GM19452 (cell line): ENCODE results near the gene FOLR1.

Source experiments
- ATAC-seq: cut with Tn5 transposase; IDR thresholded peaks from one replicate; pipeline ENCODE4 v1.9.1; 2021; ENCODE audit not compliant: unreplicated experiment

FOLR1 gene

GRCh38 chr11:72234514-72234830, 42.5 kb downstream of the FOLR1 start:
- ATAC-seq = no peak

DNA sequence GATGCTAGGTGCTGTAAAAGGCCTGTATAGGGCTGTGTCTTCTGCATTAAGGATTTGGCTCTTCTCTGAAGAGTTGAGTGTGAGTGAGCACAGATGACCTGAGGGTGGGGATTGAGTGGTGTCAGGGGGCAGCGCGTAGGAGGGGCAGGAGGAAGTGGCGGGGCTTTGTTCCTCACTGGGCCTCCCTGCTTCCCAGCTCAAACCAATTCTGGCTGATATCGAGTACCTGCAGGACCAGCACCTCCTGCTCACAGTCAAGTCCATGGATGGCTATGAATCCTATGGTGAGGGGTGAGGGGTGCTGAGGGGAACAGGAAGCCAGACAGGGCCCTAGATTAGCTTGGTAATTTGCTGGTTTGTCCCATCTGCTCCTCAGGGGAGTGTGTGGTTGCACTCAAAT, 43.0 kb downstream of the FOLR1 start:
- ATAC-seq = no peak

DNA sequence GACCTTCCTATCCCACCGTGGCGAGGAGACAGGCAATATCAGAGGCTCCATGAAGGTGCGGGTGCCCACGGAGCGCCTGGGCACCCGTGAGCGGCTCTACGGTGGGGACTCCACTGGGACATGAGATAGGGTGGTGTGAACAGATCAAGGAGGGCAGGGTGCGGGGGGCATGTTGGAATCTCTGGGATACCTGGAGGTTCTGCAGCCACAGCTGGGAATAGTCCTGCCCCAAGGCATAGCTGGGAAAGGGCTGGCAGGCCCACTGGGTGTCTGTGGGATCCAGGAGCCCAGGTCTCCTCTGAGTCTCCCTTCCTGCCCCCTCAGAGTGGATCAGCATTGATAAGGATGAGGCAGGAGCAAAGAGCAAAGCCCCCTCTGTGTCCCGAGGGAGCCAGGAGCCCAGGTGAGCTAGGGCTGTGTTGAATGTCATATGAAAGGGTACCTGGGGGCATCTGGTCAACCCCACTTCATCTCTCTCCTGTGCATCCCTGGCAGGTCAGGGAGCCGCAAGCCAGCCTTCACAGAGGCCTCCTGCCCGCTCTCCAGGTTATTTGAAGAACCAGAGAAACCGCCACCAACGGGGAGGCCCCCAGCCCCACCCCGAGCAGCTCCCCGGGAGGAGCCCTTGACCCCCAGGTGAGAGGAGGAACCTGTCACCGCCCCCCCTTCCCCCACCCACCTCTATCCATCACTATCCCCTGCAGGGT, 43.6 kb downstream of the FOLR1 start:
- ATAC-seq = no peak

DNA sequence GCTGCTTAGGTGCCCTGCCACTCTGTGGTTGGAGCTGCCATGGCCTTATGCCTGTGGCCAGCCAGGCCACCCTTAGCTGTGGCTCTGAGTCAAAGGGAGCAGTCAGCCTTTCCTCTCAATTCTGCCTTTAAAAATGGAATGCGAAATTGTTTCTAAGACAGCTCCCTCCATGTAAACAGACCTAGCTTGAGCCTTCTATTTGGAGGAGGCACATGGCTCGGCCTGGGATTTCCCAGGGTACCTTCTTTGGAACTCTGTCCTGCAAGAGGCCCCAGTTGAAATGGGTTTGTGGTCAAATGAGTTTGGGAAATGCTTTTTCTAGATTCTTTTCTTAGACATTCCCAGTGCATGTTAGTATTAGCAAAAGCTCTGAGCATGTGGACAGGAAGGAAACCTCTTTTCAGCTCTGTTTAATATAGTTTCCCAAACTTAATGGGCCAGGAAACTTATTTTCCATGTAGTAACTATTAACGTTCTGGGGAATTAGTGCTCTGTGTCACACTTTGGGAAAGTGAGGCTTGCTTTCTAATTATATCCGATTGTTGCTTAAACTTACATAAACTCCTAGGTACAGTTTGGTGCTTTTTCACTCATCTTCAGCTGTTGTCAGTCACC, 44.2 kb downstream of the FOLR1 start:
- no peak for ATAC-seq

- ATAC-seq = no peak
Observed at GRCh38 chr11:72236774-72237111, 44.8 kb downstream of the FOLR1 start.

GRCh38 chr11:72237112-72237931, 45.4 kb downstream of the FOLR1 start:
- ATAC-seq = no peak

- no peak for ATAC-seq
Observed at GRCh38 chr11:72238040-72238450, 46.1 kb downstream of the FOLR1 start.

- ATAC-seq = no peak
Observed at GRCh38 chr11:72238492-72239312, 46.8 kb downstream of the FOLR1 start.

DNA sequence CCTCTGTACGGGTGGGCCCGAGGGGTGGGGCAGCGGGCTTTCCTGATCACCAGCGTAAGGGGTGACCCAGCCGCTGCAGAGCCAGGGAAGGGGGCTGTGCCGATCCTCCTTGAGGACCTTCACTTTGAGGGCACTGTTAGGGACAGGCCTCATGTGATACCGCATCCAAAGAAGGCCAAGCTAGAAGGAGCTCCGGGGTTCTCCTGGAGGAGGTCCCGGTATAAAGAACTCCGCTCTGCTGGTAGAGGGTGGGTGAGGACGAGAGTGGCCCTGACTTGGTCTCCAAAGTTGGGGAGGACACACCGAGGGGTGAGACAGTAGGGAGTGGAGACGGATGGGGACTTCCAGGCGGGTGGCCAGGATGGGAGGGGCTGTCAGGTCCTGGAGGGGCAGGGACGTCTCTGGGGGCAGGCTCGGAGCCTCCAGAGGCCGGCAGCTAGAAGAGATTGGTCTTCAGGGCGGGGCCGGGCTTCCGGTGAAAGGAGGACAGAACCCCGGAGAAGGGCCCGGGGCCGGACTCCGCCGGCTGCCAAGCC, 47.4 kb downstream of the FOLR1 start:
- no peak for ATAC-seq

DNA sequence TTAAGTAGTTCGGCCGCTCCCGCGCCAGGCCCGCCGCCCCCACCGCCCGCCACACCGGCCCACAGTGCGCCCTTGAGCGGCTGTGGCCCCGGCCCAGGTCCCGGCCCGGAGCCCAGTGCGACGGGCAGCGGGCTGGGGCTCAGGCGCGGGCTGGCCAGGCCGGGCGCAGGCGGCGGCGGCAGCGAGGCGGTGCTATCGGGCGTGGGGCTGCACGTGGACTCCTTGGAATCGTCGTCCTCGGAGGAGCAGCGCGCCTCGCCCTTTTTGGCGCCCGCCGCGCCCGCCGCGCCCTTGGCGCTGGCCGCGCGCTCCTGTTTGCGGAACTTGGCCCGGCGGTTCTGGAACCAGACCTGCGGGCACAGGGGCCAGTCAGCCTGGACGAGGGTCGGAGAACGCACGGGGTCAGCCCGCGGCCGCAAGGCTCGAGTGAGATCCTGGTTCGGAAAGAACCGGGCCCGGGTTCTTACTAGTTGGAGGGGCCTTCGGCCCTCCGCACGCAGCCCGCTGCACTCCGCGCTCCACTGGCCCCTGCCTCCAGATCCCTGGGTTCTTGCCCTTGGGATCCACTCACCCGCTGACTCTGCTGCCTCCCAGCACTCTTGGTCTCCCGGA, 48.0 kb downstream of the FOLR1 start:
- ATAC-seq = no peak

- no peak for ATAC-seq
Observed at GRCh38 chr11:72240461-72241290, 48.7 kb downstream of the FOLR1 start.

DNA sequence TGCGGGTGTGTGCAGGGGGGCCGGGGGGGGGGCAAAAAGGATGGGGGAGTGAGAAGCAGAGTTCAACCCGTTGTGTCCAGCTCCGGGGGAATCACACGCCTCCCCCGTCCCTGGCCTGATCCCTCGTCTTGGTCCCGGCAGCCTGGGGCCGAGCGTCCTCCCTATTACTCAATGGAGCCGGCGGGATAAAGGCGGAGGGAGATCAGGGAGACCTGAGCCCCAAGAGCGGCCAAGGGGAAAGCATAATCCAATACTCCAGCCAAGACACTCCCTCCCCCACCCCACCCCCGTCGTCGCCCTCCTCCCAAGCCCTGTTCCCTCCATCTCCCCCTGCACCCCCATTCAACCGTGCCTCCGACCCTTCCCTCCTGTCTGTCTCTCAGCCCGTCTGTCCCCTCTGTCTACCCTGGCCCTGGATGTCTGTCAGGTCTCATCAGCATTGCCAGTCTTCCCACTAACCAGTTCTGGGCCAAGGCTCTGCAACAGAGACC, 49.4 kb downstream of the FOLR1 start:
- no peak for ATAC-seq

- no peak for ATAC-seq
Observed at GRCh38 chr11:72242141-72242540, 50.2 kb downstream of the FOLR1 start.

- ATAC-seq = no peak
Observed at GRCh38 chr11:72243173-72244059, 51.5 kb downstream of the FOLR1 start.

DNA sequence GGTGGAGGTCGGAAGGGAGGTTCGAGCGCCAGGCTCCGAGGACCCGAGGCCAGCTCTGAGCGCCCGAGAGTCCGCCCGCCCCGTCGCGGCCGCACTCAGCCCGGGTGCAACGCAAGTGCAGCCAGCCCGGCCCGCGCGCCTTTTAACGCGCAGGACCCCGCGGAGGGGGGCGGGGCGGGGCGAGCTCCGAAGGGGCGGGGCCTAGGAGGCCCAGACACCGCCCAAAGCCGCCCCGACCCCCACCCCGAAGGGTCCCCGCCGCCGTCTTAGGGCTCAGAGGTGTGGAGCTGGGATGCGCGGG, 52.1 kb downstream of the FOLR1 start, which contains the start of gene PHOX2A:
PHOX2A (minus strand) TSS at position 117 of the 301 bp plus-strand sequence. CDS start 172 bp downstream, outside the sequence.
- no peak for ATAC-seq

DNA sequence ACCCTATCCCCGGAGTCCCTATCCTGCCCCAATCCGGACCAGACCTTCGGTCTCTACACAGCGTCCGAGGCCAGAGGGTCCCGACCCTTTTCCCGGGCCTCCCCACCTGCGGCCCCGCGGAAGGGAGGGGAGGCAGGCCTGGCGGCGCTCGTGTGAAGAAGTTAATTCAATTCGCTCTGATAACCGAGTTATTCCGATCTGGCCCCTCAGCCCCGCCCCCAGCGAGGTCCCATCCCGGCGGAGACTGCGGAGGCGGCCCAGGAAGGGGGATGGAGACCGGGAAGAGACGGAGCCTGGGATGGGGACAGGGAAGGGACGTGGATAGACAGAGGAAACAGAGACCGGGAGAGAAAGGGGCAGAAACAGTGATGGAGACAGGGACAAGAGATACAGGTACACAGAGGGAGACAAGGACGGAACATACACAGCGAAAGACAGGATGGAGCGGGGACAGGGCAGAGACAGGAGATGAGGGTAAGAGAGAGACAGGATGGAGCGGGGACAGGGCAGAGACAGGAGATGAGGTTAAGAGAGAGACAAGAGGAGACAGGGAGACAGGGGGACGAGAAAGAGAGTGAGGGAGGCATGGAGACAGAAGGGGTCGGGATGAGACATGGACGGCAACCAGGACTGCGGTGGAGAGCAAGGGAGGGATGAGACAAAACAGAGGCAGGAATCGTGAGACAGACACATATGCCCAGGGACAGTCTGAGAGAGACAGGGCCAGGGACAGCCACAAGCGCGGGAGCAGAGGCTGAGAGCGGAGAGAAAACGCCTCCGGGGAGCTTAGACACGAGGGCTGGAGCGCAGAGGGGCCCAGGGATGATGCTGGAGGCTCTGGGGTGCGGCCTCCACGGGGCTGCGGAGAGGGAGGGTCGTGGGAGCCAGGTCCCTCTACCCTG, 52.7 kb downstream of the FOLR1 start:
- no peak for ATAC-seq

GRCh38 chr11:72245263-72245816, 53.4 kb downstream of the FOLR1 start:
- no peak for ATAC-seq
